ENCODE results near the gene BPIFB3.

The BPIFB3 gene

GRCh38 chr20:33022289-33022688 lies 31.4 kb upstream of the BPIFB3 start:
- TF ChIP-seq TAF1 (IDR thresholded peaks at IDR 0.05; ENCODE audit: low read depth, low read length) (no peak), PAX5 (IDR thresholded peaks at IDR 0.05; ENCODE audit: insufficient read depth, low read length, severe bottlenecking) (no peak), SPI1 (IDR thresholded peaks at IDR 0.05; ENCODE audit: low read depth, low read length) (no peak), POLR2A (IDR thresholded peaks at IDR 0.05; ENCODE audit: low read depth, low read length) (no peak), POLR2AphosphoS5 (IDR thresholded peaks at IDR 0.05; ENCODE audit: low read depth, low read length) (no peak), POU2F2 (IDR thresholded peaks at IDR 0.05; ENCODE audit: low read depth, low read length) (no peak)
- DNase-seq (ENCODE audit: insufficient read length, low spot score) (no peak), FAIRE-seq (no peak)

GRCh38 chr20:33022694-33023438 lies 30.8 kb upstream of the BPIFB3 start:
- no peak for TF ChIP-seq POLR2A (IDR thresholded peaks at IDR 0.05; ENCODE audit: low read depth, low read length)
- TF ChIP-seq TAF1 (IDR thresholded peaks at IDR 0.05; ENCODE audit: low read depth, low read length), result no peak
- no peak for TF ChIP-seq SPI1 (IDR thresholded peaks at IDR 0.05; ENCODE audit: low read depth, low read length)
- TF ChIP-seq PAX5 (IDR thresholded peaks at IDR 0.05; ENCODE audit: insufficient read depth, low read length, severe bottlenecking), result no peak
- no peak for TF ChIP-seq POLR2AphosphoS5 (IDR thresholded peaks at IDR 0.05; ENCODE audit: low read depth, low read length)
- no peak for TF ChIP-seq POU2F2 (IDR thresholded peaks at IDR 0.05; ENCODE audit: low read depth, low read length)
- DNase-seq (ENCODE audit: insufficient read length, low spot score) (no peak), FAIRE-seq (no peak)

- FAIRE-seq (no peak), DNase-seq (ENCODE audit: insufficient read length, low spot score) (no peak)
Measured at GRCh38 chr20:33023439-33024242, 30.1 kb upstream of the BPIFB3 start.

GRCh38 chr20:33024243-33024560 lies 29.5 kb upstream of the BPIFB3 start:
- FAIRE-seq, result no peak
- TF ChIP-seq PAX5 (IDR thresholded peaks at IDR 0.05; ENCODE audit: insufficient read depth, low read length, severe bottlenecking), result no peak
- TF ChIP-seq POU2F2 (IDR thresholded peaks at IDR 0.05; ENCODE audit: low read depth, low read length), result no peak
- no peak for TF ChIP-seq POLR2AphosphoS5 (IDR thresholded peaks at IDR 0.05; ENCODE audit: low read depth, low read length)
- TF ChIP-seq TAF1 (IDR thresholded peaks at IDR 0.05; ENCODE audit: low read depth, low read length), result no peak
- no peak for TF ChIP-seq POLR2A (IDR thresholded peaks at IDR 0.05; ENCODE audit: low read depth, low read length)
- TF ChIP-seq SPI1 (IDR thresholded peaks at IDR 0.05; ENCODE audit: low read depth, low read length), result no peak
- DNase-seq (ENCODE audit: insufficient read length, low spot score), result no peak

More at GRCh38 chr20:33023439-33024242, 30.1 kb upstream of the BPIFB3 start:
- TF ChIP-seq POLR2AphosphoS5 (IDR thresholded peaks at IDR 0.05; ENCODE audit: low read depth, low read length) (no peak), POLR2A (IDR thresholded peaks at IDR 0.05; ENCODE audit: low read depth, low read length) (no peak), PAX5 (IDR thresholded peaks at IDR 0.05; ENCODE audit: insufficient read depth, low read length, severe bottlenecking) (no peak), POU2F2 (IDR thresholded peaks at IDR 0.05; ENCODE audit: low read depth, low read length) (no peak), SPI1 (IDR thresholded peaks at IDR 0.05; ENCODE audit: low read depth, low read length) (no peak), TAF1 (IDR thresholded peaks at IDR 0.05; ENCODE audit: low read depth, low read length) (no peak)

- FAIRE-seq (no peak), DNase-seq (ENCODE audit: insufficient read length, low spot score) (no peak)
- TF ChIP-seq POLR2AphosphoS5 (IDR thresholded peaks at IDR 0.05; ENCODE audit: low read depth, low read length), result no peak
- no peak for TF ChIP-seq TAF1 (IDR thresholded peaks at IDR 0.05; ENCODE audit: low read depth, low read length)
- TF ChIP-seq POLR2A (IDR thresholded peaks at IDR 0.05; ENCODE audit: low read depth, low read length), result no peak
- no peak for TF ChIP-seq POU2F2 (IDR thresholded peaks at IDR 0.05; ENCODE audit: low read depth, low read length)
- TF ChIP-seq SPI1 (IDR thresholded peaks at IDR 0.05; ENCODE audit: low read depth, low read length), result no peak
- no peak for TF ChIP-seq PAX5 (IDR thresholded peaks at IDR 0.05; ENCODE audit: insufficient read depth, low read length, severe bottlenecking)
Measured at GRCh38 chr20:33024609-33025317, 28.9 kb upstream of the BPIFB3 start.

GRCh38 chr20:33025318-33025876 lies 28.3 kb upstream of the BPIFB3 start:
- TF ChIP-seq POLR2A (IDR thresholded peaks at IDR 0.05; ENCODE audit: low read depth, low read length), result no peak
- no peak for TF ChIP-seq TAF1 (IDR thresholded peaks at IDR 0.05; ENCODE audit: low read depth, low read length)
- no peak for TF ChIP-seq POLR2AphosphoS5 (IDR thresholded peaks at IDR 0.05; ENCODE audit: low read depth, low read length)
- no peak for TF ChIP-seq PAX5 (IDR thresholded peaks at IDR 0.05; ENCODE audit: insufficient read depth, low read length, severe bottlenecking)
- no peak for TF ChIP-seq POU2F2 (IDR thresholded peaks at IDR 0.05; ENCODE audit: low read depth, low read length)
- no peak for TF ChIP-seq SPI1 (IDR thresholded peaks at IDR 0.05; ENCODE audit: low read depth, low read length)
- FAIRE-seq, result no peak
- no peak for DNase-seq (ENCODE audit: insufficient read length, low spot score)

GRCh38 chr20:33026072-33026778 lies 27.5 kb upstream of the BPIFB3 start:
- no peak for DNase-seq (ENCODE audit: insufficient read length, low spot score)
- TF ChIP-seq POLR2AphosphoS5 (IDR thresholded peaks at IDR 0.05; ENCODE audit: low read depth, low read length), result no peak
- TF ChIP-seq SPI1 (IDR thresholded peaks at IDR 0.05; ENCODE audit: low read depth, low read length), result no peak
- no peak for TF ChIP-seq POLR2A (IDR thresholded peaks at IDR 0.05; ENCODE audit: low read depth, low read length)
- no peak for TF ChIP-seq PAX5 (IDR thresholded peaks at IDR 0.05; ENCODE audit: insufficient read depth, low read length, severe bottlenecking)
- no peak for TF ChIP-seq POU2F2 (IDR thresholded peaks at IDR 0.05; ENCODE audit: low read depth, low read length)
- no peak for TF ChIP-seq TAF1 (IDR thresholded peaks at IDR 0.05; ENCODE audit: low read depth, low read length)
- no peak for FAIRE-seq
